Left hindlimb (tissue), 1 donor: ENCODE data around the gene KBTBD13.

Experiments
- DNase-seq: peaks from one replicate; pipeline ENCODE4 v3.0.0-alpha.2; 2018

Gene KBTBD13

GRCh38 chr15:65052956-65053355 lies 23.6 kb upstream of the KBTBD13 start:
- no peak for DNase-seq

GRCh38 chr15:65054333-65055200 lies 22.0 kb upstream of the KBTBD13 start:
- peak; percentile 82 for DNase-seq

GRCh38 chr15:65055201-65055870 lies 21.2 kb upstream of the KBTBD13 start:
- DNase-seq, result no peak

DNA sequence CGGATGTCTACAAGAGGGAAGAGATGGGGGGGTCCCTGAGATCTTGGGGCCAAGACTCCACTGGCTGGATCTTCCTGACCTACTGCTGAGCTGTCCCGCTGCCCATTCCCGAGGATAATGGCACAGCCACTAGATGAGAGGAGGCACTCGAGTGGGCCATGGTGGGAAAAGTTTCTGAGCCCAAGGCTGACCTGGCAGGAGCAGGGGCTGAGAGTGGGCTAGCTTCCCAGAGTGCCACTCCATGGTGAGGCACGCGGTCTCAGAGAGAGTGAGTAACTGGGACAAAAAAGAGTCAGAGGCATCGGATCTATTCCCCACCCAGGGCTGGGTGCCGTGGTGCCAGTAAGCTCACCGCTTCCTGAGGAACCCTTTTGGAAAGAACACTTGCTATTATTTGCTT lies 20.4 kb upstream of the KBTBD13 start:
- no peak for DNase-seq

- DNase-seq, result no peak
Observed at GRCh38 chr15:65056868-65057548, 19.5 kb upstream of the KBTBD13 start.

- no peak for DNase-seq
Observed at GRCh38 chr15:65057549-65057940, 19.0 kb upstream of the KBTBD13 start.

- DNase-seq, result no peak
Observed at GRCh38 chr15:65058394-65059368, 17.9 kb upstream of the KBTBD13 start.

DNA sequence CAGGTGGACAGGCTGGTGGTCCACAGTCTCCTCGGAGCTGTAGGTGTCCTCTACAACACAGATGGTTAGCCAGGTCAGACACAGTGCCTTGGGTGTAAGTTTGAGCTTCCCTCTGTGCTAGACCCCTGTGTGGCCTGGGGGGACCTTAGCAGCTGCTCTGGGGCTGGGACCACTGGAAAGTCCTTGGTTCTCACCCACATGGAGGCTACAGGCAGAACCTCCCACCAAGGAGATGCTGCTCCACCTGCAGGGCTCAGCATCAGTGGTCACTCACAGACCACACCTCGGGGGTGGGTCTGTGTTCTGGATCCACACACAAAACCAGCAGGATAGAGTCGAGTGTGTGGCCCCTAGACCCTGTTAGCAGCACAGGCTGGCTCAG lies 17.2 kb upstream of the KBTBD13 start:
- no peak for DNase-seq

GRCh38 chr15:65059931-65060596 lies 16.5 kb upstream of the KBTBD13 start:
- DNase-seq, result no peak

- no peak for DNase-seq
Observed at GRCh38 chr15:65060641-65061397, 15.7 kb upstream of the KBTBD13 start.

DNA sequence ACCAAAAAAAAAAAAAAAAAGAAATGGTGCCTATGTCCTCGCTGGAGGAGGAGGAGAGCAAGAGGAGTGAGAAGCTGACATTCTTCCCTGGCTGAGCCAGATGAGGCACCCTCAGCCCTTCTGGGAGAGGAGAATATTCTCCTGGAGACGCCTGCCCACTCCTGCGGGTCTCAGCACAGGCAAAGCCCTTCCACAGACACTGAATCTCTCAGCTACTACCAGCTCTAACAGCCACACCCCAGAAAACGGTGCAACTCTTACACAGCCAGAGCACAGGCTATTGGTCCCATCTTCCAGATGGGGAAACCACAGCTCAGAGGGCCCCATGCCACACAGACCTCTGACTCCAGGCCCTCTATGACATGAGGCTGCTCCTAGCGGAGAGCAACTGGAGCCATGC lies 14.5 kb upstream of the KBTBD13 start:
- DNase-seq, result no peak

DNA sequence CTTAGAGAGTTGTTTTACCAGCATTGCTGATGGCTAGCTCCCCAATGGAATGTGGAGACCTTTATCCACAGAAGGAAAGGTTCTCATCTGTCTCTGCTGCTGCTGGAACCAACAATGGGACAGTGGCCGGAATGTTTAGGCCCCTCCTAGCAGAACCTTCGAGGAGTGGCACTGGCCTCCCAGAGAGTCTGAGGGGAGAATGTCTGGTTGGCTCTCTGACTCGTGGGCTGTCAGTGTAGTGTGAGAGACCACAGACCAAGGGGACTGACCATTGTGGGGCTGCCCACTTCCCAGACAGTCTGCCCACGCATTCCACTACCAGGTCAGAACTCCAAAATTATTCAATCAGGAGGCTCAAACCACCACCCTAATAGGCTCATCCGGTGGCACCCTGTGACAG lies 13.8 kb upstream of the KBTBD13 start:
- DNase-seq, result no peak

DNA sequence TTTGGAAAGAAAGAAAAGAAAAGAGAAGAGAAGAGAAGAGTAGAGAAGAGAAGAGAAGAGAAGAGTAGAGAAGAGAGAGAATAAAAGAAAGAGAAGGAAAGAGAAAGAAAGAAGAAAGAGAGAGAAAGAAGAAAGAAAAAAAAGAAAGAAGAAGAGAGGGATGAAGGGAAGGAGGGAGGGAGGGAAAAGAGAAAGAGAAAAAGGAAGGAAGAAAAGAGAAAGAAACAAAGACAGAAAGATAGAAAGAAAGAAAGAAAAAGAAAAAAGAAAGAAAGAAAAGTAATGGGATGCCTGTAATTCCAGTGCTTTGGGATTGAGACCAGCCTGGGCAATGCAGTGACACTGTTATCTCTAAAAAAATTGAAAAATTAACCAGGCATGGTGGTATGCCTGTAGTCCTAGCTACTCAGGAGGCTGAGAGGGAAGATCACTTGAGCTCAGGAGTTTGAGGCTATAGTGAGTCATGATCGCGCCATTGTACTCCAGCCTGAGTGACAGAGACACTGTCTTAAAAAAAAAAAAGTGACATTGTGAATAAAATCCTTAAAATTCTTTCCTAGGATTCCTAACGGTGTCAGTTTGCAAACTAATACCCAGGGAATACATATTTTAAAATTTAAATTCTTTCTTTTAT lies 10.4 kb upstream of the KBTBD13 start:
- DNase-seq, result no peak

GRCh38 chr15:65066635-65067316 lies 9.8 kb upstream of the KBTBD13 start:
- DNase-seq, result peak; percentile 57

GRCh38 chr15:65067317-65067644 lies 9.3 kb upstream of the KBTBD13 start:
- no peak for DNase-seq

DNA sequence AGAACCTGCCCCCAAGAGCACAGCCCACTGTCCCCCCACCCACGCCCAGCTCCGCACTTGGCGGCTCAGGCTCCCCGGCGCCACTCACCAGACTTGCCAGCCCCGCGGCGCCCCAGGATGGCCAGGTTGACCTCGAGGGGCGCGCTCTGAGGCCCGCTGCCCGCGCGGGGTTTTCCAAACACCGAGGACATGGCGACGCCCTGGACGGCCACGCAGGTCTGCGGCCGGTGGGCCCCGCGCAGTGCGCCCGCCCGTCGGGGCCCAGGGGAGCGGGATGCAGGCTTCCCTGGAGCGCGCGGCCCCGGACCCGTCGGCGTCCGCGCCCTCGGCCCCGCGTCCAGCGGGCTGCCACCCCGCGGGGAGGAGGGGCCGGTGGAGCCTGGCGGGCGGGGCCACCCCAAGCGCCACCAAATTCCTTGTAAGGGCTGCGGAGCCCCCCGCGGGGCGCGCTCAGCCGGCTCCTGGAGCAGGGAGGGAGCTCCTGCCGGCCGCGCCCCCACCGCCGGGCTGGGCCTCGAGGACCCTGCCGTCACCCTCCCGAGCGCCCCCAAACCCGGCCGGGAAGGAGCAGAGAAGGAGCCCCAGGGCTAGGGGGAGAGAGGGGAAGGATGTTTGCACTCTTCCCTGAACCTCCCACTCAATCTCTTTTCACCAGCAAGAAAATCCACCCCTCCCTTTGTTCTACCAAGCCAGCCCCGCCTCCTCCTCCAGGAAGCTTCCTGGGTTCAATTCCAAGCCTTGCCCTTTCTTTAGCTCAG lies 8.7 kb upstream of the KBTBD13 start, which contains the start of gene RASL12:
Gene RASL12, minus strand, starts transcription at position 347 of the 758 bp plus-strand sequence. Its CDS starts 156 bp downstream, at position 191.
- DNase-seq, result peak; percentile 57

GRCh38 chr15:65068403-65068788 lies 8.2 kb upstream of the KBTBD13 start:
- peak; percentile 30 for DNase-seq

GRCh38 chr15:65069179-65069578 lies 7.4 kb upstream of the KBTBD13 start:
- DNase-seq, result peak; percentile 27
